IMR-90 (cell line): ENCODE measurements around the gene MCM5.

Experiments
- CTCF ChIP-seq: conservative IDR thresholded peaks from 2 replicates; pipeline ENCODE4 v1.5.1; 2012; ENCODE audit warnings: mild to moderate bottlenecking, low read depth, low read length, improper control_type of control experiment
- MAZ ChIP-seq: IDR thresholded peaks from 2 replicates; pipeline ENCODE4 v1.6.1; 2012; ENCODE audit warnings: low read depth, mild to moderate bottlenecking, low read length, improper control_type of control experiment, moderate library complexity, borderline replicate concordance
- POLR2A ChIP-seq: IDR thresholded peaks from 2 replicates; pipeline ENCODE4 v1.6.1; 2012; ENCODE audit warnings: mild to moderate bottlenecking, low read depth, low read length

- TF ChIP-seq POLR2A (peak; percentile 60; the same call in 1 of the 2 replicates), MAZ (peak; percentile 93), CTCF (peak; percentile 95)
These were observed 49.1 kb upstream of the MCM5 start for GRCh38 chr22:35350539-35351503.
